Pons (tissue), 1 donor: ENCODE results near the gene TAOK2.
A peak's percentile ranks its signal among the peaks of the same experiment; 100 is the strongest.
"Not testable (repeated sequence)": the region's sequence is repeated elsewhere in the genome, so short reads cannot be mapped to it uniquely, and the experiment has no call there.

Experiments used
- DNase-seq: peaks from one replicate; pipeline ENCODE4 v3.0.0-alpha.2; 2016; ENCODE audit warnings: low spot score

TAOK2 gene

DNA sequence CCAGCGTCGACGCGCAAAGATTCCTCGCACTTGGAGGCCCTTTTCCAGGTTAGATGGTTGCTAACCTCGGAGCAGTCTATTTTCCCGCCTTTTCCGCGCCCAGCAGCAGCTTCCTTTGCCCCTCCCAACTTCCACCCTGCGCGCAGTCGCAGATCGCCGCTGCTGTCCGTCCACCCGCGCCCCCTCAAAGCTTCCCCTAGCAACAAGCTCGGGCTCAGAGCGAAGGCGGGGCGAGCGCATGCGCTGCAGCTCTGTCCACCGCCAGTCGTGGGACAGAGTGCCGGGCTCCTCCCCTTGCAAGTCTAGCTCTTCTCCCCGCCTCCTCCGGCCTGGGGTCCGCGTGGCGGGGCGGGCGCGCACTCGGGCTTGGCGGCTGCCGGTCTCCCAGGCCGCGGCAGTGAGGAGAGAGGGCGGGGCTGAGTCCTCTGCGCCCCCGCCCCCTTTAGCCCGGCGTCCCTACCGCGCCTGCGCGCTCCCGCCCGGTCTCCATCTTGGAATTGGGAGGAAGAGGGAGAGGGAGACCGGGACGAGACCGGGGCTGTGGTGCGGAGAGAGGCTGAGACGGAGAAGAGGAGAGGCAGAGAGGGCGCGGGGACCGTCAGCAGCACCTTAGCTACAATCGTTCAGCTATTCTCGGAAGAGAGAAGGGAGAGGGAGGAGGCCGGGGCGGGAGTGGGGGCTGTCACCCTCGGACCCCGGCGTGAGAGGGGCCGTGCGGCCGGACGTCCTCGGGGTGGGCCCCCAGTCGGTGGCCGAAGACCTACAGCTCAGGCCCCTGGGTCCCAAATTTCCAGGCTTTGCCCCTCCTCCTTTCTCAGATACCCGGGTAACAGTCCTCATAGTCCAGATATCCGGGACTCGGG is at the start of gene TAOK2:
TAOK2 (plus strand) TSS at position 485 of the 863 bp plus-strand sequence. CDS start 3,905 bp downstream, outside the sequence.
- DNase-seq: peak; percentile 99

DNA sequence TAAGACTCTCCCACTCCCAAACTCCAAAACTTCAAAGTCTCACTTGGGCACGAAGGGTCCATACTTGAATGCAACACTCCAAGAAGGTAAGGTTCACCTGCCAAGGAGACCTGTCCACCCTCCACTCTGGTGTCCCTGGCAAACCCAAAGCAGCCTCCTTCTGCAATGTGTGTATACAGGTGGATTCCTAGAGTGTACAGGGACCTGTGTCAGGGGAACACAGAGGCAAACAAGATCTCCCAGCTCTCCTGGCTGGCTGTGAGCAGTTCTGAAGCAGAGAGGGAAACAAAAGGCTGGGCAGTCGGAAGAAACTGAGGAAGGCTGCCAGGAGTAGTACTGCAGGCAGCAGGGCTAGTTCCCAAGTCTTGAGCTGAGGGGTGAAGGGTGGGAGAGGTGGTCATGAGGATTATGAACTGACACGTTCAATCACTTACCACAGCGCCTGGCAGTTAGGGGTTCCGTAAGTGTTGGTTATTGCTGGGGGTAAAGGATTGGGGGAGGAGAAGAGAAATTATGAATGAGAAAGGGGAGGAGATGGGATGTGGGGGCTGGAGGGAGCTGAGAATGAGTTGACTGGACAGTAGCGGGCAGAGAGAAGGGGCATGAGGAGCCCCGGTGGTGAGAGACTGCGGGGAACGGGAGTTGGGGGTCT is 48.4 kb upstream of the TAOK2 start:
- DNase-seq: peak; percentile 25

- peak; percentile 85 for DNase-seq
Measured at GRCh38 chr16:29925781-29926710, 47.6 kb upstream of the TAOK2 start, which contains the start of gene KCTD13. KCTD13 (minus strand) TSS chr16:29926226; CDS start chr16:29926033, 193 bp downstream.

- DNase-seq: peak; percentile 37
Measured at GRCh38 chr16:29926711-29927052, 47.0 kb upstream of the TAOK2 start.

DNA sequence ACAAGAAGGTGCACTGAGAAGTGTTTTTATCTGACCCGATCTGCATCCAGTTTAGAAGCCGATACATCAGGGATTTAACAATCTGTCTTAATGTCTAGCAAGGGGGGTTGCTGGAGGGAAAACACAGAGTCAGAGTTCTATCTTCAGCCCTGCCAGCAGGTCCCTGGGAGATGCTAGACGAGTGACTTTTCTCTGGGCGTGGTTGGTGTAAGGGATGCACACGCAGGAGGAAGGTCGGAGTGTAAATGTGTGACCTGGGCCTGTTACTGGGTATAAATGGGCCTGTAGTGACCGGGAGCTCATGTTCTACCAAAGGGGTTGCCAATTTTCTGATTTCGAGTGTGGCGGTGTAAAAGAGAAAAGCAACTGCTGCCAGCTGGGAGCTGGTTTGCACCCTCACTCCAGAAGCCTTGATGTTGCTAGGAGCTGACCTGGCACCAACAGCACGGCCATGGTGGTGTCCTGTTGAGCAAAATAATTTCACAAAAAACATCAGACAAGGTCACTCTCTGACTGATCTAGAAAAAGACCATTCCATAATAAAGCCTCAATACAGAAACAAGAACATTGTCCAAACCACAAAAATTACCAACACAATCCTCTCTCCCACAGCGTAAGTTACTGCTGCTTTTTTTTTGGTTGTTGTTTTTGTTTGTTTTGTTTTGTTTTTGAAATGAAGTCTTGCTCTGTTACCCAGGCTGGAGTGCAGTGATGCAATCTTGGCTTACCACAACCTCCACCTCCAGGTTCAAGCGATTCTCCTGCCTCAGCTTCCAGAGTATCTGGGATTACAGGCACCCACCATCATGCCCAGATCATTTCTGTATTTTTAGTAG is 46.4 kb upstream of the TAOK2 start:
- DNase-seq: peak; percentile 18

GRCh38 chr16:29931750-29932149 is 41.9 kb upstream of the TAOK2 start:
- DNase-seq: not testable (repeated sequence)

GRCh38 chr16:29940656-29941055 is 33.0 kb upstream of the TAOK2 start:
- DNase-seq: no peak

- DNase-seq: no peak
Measured at GRCh38 chr16:29943846-29944799, 29.5 kb upstream of the TAOK2 start.

GRCh38 chr16:29947897-29948296 is 25.8 kb upstream of the TAOK2 start:
- no peak for DNase-seq

DNA sequence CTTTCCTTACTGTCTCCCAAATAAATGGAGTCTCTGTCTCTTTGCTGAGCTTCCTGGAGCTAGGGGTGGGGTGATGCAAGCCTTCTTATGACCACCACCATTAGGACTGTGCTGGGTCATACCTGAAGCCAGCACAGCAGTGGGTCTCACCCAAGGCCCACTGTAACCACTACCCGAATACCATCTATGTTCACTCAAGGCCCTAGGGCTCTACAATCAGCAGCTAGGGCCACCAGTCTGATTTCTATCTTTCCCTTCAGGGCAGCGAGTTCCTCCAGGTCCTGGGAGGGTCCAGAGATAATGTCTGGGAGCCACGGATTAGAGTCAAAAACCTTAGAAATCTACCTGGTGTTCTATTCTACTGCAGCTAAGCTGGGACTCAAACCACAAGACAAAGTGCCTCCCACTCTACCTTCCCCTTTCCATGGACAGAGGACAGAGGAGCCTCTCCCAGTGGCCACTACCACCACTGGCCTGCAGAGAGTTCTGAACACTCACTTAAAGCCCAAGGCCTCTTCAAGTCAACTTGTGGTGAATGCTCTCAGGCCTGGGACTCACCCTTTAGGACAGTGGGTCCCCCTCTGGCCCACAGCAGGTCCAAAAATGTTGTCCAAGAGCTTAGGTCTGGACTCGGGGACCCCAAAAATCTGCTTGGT is 22.7 kb upstream of the TAOK2 start:
- no peak for DNase-seq

DNA sequence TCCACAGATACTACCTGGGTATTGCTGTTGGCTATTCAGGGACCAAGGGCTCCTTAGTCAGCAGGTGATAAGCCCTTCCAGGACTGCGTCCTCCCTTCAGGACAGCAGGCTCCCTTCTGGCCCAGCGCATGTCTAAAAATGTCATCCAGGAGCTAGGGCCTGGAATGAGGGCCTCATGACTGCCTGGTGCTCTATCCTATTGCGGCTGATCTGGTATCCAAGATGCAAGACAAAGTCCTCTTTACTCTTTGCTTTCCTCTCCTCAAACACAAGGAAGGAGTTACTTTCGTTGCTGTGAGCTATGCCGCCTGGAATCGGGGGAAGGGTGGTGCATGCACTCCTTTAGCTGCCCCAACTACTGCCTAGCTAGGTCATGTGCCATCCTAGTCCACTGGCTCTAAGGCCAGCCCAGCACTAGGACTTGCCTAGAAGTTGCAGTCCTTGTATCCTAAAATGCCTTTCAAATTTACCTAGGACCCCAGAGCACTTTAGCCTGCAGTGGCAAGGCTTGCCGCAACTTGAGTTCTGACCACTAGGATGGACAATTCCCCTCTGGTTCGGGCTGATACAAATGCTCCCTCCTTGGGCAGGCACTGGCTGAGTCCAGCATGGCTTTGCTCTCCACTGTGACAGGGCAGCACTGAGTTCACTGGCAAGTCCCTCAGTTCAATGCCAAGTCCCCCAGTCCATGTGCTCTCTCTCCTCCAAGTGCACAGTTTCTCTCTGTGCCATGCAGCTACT is 21.9 kb upstream of the TAOK2 start:
- DNase-seq: no peak

- no peak for DNase-seq
Measured at GRCh38 chr16:29958756-29959155, 14.9 kb upstream of the TAOK2 start.

- no peak for DNase-seq
Measured at GRCh38 chr16:29959293-29959692, 14.4 kb upstream of the TAOK2 start.

- not testable (repeated sequence) for DNase-seq
Measured at GRCh38 chr16:29959821-29960220, 13.8 kb upstream of the TAOK2 start.

DNA sequence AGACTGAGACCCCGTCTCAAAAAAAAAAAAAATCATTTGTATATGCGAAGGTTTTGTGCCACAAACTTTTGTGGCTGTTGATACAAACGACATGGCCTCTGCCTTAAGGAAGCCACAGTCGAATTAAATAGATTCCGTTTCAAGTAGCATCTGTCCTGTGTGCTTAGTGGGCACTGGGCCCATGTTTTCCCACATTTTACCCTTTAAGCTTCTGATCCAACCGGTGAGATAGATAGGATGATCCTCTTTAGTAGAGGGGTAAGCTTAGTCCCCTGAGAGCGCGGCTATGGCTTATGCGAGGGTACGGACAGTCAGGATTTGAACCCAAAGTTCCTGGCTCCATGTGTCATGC is 12.6 kb upstream of the TAOK2 start:
- DNase-seq: no peak

GRCh38 chr16:29961479-29962343 is 12.0 kb upstream of the TAOK2 start, which contains the start of gene TMEM219:
TMEM219 (plus strand) TSS chr16:29962079; CDS start chr16:29963144, 1,065 bp downstream.
- peak; percentile 93 for DNase-seq

GRCh38 chr16:29962344-29962994 is 11.2 kb upstream of the TAOK2 start:
- DNase-seq: peak; percentile 42
